ENCODE results near the gene RIC8A. TPM values are rescaled to one million over a fixed set of nuclear protein-coding genes. Genes with fewer than 3 reads are reported as not detected.
A peak's percentile ranks its signal among the peaks of the same experiment; 100 is the strongest.

Gene RIC8A
- total RNA-seq, 1 donor from 2014 or later, result 85.2 TPM

GRCh38 chr11:225734-226453 lies 18.4 kb downstream of the RIC8A start:
- Mint-ChIP-seq H3K27me3 (ENCODE audit: low read depth) (no peaks in the 10 kb centered on the region), H3K27ac (no peak overlapping the region), H3K36me3 (peaks cover 20% of the 10 kb centered on the region), H3K4me1 (no peaks in the 10 kb centered on the region), H3K9me3 (no peaks in the 10 kb centered on the region), H3K4me3 (no peak overlapping the region)
- no peak for DNase-seq (ENCODE audit: low spot score in 2 of 2, unreplicated experiment in 2 of 2)
- no peak for TF ChIP-seq CTCF (IDR thresholded peaks at IDR 0.05; ENCODE audit: unreplicated experiment)

- no peak for TF ChIP-seq CTCF (IDR thresholded peaks at IDR 0.05; ENCODE audit: unreplicated experiment)
- Mint-ChIP-seq H3K9me3 (no peaks in the 10 kb centered on the region), H3K27ac (no peak overlapping the region), H3K4me1 (no peaks in the 10 kb centered on the region), H3K4me3 (no peak overlapping the region), H3K36me3 (peaks cover 19% of the 10 kb centered on the region), H3K27me3 (ENCODE audit: low read depth) (no peaks in the 10 kb centered on the region)
- DNase-seq (ENCODE audit: low spot score in 2 of 2, unreplicated experiment in 2 of 2), result no peak
Observed at GRCh38 chr11:227824-228379, 20.4 kb downstream of the RIC8A start.

GRCh38 chr11:230431-230830 lies 22.9 kb downstream of the RIC8A start:
- H3K36me3 Mint-ChIP-seq, result peaks cover 15% of the 10 kb centered on the region
- peaks cover 6% of the 10 kb centered on the region for H3K4me1 Mint-ChIP-seq
- H3K27me3 Mint-ChIP-seq (ENCODE audit: low read depth), result no peaks in the 10 kb centered on the region
- H3K27ac Mint-ChIP-seq, result no peak overlapping the region
- H3K9me3 Mint-ChIP-seq, result no peaks in the 10 kb centered on the region
- no peak for DNase-seq (ENCODE audit: low spot score in 2 of 2, unreplicated experiment in 2 of 2)
- TF ChIP-seq CTCF (IDR thresholded peaks at IDR 0.05; ENCODE audit: unreplicated experiment), result no peak
- H3K4me3 Mint-ChIP-seq, result no peak overlapping the region

GRCh38 chr11:232783-233565 lies 25.5 kb downstream of the RIC8A start:
- H3K36me3 Mint-ChIP-seq, result peaks cover 14% of the 10 kb centered on the region
- H3K27me3 Mint-ChIP-seq (ENCODE audit: low read depth), result no peaks in the 10 kb centered on the region
- H3K4me3 Mint-ChIP-seq, result no peak overlapping the region
- no peak overlapping the region for H3K27ac Mint-ChIP-seq
- no peaks in the 10 kb centered on the region for H3K9me3 Mint-ChIP-seq
- H3K4me1 Mint-ChIP-seq, result peaks cover 13% of the 10 kb centered on the region
- no peak for TF ChIP-seq CTCF (IDR thresholded peaks at IDR 0.05; ENCODE audit: unreplicated experiment)
- no peak for DNase-seq (ENCODE audit: low spot score in 2 of 2, unreplicated experiment in 2 of 2)

- H3K27me3 Mint-ChIP-seq (ENCODE audit: low read depth), result no peaks in the 10 kb centered on the region
- peak overlapping the region; percentile 91 for H3K4me3 Mint-ChIP-seq
- H3K27ac Mint-ChIP-seq, result peak overlapping the region; percentile 94
- H3K36me3 Mint-ChIP-seq, result peaks cover 11% of the 10 kb centered on the region
- TF ChIP-seq CTCF (IDR thresholded peaks at IDR 0.05; ENCODE audit: unreplicated experiment), result no peak
- H3K4me1 Mint-ChIP-seq, result peaks cover 22% of the 10 kb centered on the region
- no peaks in the 10 kb centered on the region for H3K9me3 Mint-ChIP-seq
- DNase-seq (ENCODE audit: low spot score in 2 of 2, unreplicated experiment in 2 of 2), result no peak
Observed at GRCh38 chr11:235180-235579, 27.7 kb downstream of the RIC8A start.
